ENCODE measurements around the gene AP2B1.
A peak's percentile ranks its signal among the peaks of the same experiment; 100 is the strongest.

AP2B1 gene

GRCh38 chr17:35731917-35732805 is 145.0 kb downstream of the AP2B1 start:
- no peak for DNase-seq

GRCh38 chr17:35732806-35733136 is 145.6 kb downstream of the AP2B1 start:
- DNase-seq = no peak

DNA sequence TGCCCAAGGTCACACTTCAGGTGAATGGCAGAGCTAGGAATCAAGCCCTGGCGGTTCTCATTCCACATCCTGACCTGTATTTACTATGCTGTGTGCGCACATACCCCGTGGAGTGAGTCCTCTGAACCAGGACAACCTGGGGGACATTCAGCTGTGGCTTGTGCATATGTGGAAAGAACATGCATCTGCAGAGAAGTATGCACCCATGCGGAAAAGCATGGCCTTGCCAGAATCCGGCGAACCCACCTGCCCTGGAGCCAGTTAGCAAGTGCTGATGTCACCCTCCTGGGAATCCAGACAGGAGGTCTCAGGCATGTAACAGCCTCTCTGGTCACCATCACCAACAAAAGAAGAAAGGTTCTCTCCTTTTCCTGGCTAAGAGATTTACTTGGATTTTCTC is 146.2 kb downstream of the AP2B1 start:
- DNase-seq = no peak

DNA sequence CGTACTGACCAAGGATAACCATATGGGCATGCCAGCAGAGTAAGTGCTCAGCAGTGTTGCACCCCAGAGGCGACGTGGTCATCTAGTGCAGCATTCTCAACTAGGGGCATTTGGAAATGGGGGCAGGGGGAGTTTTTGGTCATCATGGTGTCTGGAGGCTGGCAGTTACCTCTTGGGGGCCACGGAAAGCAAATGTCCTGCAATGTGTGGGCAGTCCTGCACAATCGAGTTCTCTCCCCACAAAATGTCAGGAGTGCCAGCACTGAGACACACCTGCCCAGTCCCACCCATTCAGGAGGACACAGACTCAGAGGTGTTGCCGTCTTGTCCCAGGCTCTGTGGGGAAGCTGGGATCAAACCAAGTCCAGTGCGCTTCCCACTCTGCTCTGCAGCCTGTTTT is 147.3 kb downstream of the AP2B1 start:
- DNase-seq = no peak

- no peak for DNase-seq
These were observed 148.1 kb downstream of the AP2B1 start for GRCh38 chr17:35735036-35735805.

- DNase-seq = no peak
These were observed 149.1 kb downstream of the AP2B1 start for GRCh38 chr17:35736236-35736635.

DNA sequence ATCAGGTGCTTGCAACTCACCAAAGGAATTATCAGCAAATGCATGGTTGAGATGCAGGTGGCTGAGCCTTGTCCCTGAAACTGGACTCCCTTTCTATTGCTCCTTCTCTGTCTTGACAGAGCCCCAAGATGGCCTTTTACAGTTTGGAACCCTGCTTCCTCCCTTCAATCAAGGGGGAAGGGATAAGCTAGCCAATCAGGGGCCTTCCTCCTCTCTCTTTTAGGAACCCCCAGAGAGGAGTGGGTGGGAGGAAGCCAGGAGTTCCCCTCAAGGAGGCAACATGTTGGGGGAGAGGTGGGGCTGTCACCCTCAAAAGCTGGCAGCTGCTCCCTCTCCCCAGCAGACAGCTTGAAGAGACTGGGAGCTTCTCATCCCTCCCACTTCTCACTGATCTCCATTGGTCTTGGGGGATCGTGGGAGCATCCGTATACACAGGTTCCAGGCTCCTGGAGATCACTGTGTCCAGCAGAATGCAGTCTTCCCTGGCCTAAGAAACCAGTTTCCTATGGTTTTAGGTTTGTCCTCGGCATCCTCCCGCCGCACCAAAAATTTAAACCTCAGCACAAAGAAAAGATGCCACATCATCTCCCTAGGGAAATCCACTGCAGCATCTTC is 151.5 kb downstream of the AP2B1 start:
- no peak for DNase-seq

- DNase-seq = no peak
These were observed 153.1 kb downstream of the AP2B1 start for GRCh38 chr17:35740216-35740615.

DNA sequence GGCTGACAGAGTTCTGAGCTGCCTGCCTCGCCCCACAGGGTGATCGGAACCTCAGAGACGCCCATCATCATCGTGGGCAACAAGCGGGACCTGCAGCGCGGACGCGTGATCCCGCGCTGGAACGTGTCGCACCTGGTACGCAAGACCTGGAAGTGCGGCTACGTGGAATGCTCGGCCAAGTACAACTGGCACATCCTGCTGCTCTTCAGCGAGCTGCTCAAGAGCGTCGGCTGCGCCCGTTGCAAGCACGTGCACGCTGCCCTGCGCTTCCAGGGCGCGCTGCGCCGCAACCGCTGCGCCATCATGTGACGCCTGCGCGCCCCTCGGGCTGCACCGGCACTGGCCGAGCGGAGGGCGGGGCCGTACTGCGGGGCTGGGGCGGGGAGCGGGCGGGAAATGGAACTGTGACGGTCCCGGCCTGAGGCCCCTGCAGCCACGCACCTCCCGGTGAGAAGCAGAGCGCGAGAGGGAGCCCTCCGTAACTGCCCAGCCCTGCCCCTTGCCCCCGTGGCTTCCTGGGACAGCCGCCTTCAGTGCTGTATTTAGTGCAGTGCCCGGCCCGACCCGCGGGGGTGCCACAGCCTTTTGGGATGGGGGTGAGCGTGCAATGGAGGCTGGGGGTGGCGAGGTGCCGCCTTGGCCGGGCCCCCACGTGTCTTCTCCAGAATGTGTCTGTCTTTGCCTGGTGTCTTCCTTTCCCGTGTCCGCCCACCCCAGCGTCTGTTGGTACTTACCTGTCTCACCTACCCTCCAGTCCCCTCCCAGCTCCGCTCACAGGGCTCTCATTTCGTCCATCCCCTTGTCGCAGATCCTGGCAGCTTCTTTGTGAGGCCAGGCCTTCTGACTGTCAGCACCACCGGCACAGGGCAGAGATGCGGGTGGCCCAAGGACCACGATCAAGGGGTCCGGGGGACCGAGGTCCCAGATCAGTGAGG is 154.1 kb downstream of the AP2B1 start:
- DNase-seq = no peak

DNA sequence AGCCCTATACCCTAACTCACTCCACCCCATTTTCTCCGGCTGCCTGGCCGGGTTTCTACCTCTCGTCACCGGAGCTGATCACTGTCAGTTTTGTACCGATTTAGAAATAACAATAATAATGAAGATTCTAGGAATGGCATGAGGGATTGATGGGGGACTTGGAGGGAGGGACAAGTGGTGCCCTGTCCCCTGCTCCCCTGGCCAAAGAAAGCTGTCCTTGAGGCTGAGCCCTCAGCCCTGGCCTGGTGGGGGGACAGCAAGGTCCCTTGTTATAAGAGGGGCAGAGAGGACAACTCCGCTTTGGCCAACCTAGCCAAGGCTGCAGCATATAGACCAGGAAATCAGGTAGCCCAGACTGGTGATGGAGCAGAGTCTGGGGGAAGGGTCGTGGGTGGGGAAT is 155.4 kb downstream of the AP2B1 start:
- DNase-seq = no peak

DNA sequence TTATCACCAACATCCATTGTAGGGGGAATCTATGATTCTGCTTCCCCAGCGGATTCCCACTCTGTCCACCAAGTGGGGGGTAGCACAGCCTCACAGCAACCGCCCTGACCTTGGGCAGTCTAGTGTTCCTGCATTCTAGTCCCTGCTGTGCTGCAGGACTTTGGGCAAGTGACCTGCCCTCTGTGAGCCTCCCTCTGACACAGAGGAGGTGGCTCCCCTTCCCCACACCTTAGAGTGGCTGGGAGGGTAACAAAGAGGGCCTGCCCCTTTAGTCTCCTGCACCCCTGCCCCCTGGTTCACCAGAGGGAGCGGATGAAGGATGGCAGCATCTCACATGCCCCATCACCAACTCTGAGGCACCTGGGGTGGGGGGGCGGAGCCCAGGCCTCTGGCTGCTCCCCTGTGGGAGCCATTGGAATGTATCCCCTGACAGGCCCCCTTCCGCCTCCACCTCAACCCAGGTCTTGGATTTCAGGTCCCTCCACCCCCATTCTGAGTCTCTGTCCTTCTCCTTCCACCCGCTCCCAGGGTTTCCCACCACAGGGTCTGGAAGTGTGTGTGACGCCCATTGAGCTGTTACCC is 155.9 kb downstream of the AP2B1 start:
- DNase-seq = no peak

DNA sequence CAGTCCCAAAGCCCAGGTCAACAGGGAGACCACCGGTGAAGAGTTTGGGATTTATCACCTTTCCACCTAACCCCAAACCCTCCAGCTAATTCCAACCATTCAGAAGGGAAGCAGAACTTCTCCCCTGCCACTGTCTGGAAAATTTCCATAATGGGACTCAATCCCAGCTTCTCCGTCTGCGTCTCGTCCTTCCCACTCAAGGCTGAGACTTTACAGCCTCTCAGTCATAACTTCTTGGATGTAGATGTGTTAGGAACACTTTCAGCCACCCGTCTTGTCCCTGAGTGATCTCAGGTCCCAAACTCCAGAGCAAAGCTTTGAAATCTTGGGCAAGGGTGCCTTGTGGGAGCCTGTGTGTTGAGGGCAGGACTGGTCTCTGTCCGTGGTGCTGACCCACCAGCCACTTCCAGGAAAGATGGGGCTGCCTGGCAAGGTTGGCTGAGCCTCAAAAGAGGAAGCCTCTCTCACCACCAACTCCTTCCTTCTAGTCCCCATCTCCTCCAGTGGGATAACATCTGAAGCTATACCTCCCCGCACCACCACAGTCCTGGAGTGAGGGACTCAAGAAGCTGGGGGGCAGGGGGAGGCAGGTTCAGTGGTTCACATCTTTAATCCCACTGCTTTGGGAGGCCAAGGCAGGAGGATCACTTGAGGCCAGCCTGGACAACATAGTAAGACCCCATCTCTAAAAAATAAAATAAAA is 156.7 kb downstream of the AP2B1 start:
- DNase-seq = no peak

- no peak for DNase-seq
These were observed 157.7 kb downstream of the AP2B1 start for GRCh38 chr17:35744830-35745229.

DNA sequence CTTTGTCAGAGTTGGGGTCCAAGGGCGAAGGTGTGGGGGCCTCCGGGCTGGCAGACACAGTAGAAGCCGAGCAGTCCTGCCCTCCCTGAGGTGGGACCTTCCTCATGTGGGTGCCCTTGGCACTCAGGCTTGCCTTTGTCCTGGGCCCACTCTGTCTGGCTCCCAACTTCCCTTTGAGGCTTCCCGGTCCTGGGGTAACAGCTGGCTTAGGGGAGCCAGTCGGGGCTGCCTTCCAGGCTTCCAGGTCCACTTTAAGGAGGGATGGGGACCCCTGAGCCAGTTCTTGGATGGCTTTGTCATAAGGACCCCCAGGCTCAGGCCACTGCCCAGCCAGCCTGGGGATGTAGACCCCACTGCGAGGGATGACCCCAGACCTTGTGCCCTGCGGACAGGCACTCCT is 158.1 kb downstream of the AP2B1 start:
- DNase-seq = no peak

- no peak for DNase-seq
These were observed 158.7 kb downstream of the AP2B1 start for GRCh38 chr17:35745749-35746320.

DNA sequence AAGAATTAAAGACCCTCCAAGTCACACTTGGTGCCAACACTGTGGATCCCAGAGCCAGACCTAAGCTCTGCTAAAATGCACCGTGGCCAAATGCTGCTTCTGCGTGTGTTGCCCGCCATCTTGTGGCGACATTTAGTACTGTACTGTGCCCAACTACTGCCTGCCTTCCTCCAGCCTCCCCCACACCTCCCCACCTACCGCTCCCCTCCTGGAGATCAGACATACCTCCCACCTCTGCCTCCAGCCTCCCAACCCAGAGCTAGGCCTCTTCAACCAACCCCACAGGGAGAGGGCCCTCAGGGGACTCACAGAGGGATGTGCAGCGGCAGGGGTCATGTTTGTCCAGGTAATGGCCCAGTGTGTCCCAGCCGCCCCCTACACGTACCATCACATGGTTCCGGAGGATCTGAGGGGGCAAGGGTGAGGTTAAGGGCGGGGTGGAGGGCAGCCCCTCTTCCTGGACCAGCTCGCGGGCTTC is 160.5 kb downstream of the AP2B1 start:
- peak; percentile 79 to 82 for DNase-seq

DNA sequence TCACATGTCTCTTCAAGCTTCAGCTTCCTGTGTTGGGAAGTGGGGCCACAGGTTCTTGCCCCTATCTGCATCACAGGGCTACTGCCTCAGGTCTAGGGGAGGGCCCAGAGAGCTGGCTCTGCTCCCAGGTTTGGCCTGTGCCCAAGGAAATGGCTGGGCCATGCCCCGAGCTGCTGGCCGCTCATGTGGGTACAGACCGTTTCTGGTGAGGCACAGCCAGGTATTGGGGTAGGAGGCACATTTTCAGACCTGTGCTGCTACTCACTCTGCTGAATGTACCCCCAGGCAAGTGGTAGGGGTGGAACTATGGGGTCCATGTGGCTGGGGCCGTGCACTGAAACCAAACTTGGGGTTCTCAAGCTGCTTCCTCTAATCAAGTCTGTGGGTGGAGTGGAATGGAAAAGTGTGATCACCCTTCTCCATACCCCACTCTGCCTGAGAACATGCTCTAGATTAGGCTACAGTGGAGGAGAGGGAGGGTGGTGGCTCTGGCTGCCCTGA is 161.3 kb downstream of the AP2B1 start:
- DNase-seq = no peak

DNA sequence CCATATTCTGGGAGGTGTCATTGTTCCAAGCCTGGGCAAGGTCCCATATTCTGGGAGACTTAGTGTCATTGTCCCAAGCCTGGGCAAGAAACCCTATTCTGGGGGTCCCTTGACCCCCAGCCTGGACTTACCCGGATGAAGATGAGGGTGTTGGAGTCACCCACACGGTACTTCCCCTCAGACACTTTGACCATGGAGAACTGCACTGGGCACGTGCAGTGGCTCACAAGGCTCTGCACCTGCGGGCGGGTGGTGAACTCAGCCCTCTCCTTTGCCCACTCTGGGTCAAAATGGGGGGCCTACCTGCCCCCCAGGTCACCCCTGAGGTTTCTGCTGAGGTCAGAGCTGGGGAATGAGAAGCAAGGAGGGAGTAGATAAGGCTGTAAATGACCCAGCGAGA is 161.9 kb downstream of the AP2B1 start:
- DNase-seq = no peak

GRCh38 chr17:35749560-35750412 is 162.7 kb downstream of the AP2B1 start:
- no peak for DNase-seq
